Activated CD8-positive, alpha-beta memory T cell treated with anti-CD3 and anti-CD28 coated beads, Interleukin-2, amount 50 U/mL, for 1 hour (primary cell): ENCODE measurements around the gene SHISA5.

Experiments
- DNase-seq: peaks from one replicate; pipeline ENCODE4 v3.0.0-alpha.2; 2020; ENCODE audit errors: extremely low read depth

The SHISA5 gene

DNA sequence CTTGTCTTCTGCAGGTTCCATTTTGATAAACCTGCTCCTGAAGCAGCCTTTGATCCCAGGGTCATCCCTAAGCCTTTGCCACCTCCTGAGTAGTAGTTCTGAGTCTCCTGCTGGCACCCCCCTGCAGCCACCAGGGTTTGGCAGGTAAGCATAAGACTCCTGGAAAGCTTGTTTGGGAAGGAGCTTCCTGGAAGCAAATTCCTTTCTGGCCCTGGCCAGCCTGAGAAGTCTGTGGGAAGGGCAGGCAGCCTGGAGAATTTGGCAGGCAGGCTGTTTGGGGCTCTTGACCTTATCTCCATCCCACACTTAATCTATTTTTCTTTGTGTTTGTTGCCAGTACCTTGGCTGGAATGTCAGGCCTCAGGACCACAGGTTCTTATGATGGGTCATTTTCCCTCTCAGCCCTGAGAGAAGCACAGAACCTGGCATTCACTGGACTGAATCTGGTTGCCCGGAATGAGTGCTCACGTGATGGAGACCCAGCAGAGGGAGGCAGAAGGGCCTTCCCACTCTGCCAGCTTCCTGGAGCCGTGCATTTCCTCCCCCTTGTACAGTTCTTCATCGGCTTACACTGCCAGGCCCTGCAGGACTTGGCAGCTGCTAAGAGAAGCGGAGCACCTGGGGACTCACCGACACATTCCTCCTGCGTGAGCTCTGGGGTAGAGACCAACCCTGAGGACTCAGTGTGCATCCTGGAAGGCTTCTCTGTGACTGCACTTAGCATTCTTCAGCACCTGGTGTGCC, 44.0 kb downstream of the SHISA5 start:
- DNase-seq = no peak

DNA sequence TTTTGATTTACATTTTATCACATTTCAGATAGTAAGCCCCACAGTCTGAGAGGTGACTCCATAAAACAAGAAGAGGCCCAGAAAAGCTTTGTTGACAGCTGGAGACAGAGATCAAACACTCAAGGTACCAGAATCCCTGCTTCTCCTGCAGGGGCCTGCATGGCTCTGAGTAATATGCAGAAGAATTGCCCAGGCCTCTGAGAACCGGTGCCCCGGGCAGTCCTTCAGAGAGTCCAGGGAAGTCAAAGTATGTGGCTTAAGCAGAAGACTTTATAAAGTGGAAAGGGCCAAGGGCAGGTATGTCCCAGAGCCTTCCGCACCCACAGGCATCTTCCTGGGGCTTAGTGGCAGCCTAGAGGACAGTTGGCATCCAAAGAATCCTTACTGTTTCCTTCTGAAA, 44.6 kb downstream of the SHISA5 start:
- no peak for DNase-seq

- DNase-seq = no peak
Observed at GRCh38 chr3:48456456-48456855, 47.5 kb downstream of the SHISA5 start.

GRCh38 chr3:48451270-48451669, 52.7 kb downstream of the SHISA5 start:
- no peak for DNase-seq

- DNase-seq = peak; percentile 50
Observed at GRCh38 chr3:48446425-48447193, 57.4 kb downstream of the SHISA5 start, which contains the start of gene ATRIP. ATRIP (plus strand) TSS chr3:48446737; CDS start chr3:48446846, 109 bp downstream.

DNA sequence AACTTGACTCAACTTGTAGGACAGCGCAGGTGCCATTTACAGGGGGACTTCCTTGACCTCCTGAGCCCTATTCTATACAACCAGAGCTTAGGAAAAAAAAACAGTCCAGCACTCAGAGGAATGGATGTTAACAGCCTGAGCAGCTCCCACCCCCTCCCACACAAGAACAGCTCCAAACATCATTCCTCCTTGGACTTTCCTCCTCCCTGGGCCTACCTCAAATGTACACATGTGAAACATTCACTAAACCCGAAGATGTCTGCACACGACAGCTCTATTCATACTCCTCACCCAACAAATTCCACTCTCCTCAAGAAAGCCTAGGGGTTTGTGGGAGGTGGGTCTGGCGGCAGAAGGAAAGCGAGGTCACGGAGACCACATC, 57.9 kb downstream of the SHISA5 start:
- no peak for DNase-seq

GRCh38 chr3:48445277-48445882, 58.6 kb downstream of the SHISA5 start:
- DNase-seq = no peak

DNA sequence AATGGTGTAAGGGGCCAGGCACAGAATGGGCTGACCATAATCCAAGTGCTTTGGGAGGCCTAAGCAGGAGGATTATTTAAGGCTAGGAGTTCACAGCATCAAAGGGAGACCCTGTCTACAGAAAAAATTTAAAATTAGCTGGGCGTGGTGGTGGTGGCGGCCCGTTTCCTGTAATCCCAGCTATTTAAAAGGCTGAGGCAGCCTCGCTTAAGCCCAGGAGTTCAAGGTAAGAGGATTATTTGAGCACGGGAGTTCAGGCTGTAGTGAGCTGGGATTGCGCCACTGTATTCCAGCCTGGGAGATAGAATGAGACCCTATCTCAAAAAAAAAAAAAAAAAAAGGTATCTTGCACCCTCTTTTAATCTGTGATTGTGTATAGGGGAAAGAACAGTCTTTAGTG, 62.0 kb downstream of the SHISA5 start:
- no peak for DNase-seq

DNA sequence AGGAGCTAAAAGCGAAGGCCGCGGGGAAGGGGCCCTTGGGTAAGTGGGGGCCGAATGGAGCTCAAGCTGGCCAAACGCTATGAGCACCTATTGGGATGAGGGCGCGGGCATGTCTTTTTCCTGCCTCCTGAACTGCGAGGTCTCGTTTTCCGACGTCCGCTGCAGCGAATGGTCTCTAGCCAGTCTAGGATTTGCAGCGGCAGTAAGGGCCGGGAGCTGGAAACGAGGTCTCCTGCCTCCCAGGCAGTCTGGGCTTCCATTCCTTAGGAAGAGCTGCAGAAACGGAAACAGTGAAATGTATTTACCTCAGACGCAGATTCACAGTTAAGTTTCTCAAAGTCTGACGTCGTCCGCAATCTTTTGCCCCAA, 63.4 kb downstream of the SHISA5 start:
- DNase-seq = no peak

DNA sequence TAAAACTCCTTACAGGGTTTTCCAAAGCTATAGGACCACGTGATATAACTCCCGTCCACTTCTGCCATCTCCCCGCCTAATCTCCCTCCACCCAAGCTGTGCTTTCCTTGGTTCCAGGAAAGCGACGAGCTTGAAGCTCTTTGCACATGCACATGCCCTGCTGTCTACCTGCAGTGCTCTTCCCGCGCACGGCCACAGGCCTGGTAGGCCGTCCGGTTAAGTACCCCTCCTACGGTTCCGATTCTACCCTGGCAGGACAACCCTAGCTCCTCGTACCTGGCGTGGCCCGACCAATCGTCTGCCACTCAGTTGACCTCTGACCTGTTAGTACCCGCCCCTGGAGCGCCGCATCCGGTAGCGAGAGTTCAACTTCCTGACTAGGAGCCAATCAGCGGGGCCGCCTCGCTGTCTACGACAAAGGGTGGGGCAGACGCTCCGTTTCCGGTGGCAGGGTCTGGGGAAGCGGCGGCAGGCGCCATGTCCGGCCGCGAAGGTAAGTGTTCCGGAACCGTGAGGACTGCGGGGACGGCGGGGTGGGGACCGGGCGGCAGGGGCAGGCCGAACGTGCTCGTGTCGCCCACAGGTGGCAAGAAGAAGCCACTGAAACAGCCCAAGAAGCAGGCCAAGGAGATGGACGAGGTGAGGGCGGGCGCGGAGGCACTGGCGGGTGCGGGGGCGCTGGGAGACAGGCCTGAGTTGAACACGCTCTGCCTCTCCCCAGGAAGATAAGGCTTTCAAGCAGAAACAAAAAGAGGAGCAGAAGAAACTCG, 64.0 kb downstream of the SHISA5 start, which contains the start of the genes CCDC51 and TMA7:
Gene CCDC51 (minus strand): TSS at position 300 of the 770 bp plus-strand sequence. CDS start 4,991 bp downstream, outside the sequence.
Gene TMA7 (plus strand): TSS at position 438 of the 770 bp plus-strand sequence. CDS start 40 bp downstream, at position 478.
- DNase-seq = peak; percentile 94

- DNase-seq = no peak
Observed at GRCh38 chr3:48437812-48438211, 66.2 kb downstream of the SHISA5 start.

GRCh38 chr3:48436855-48437254, 67.1 kb downstream of the SHISA5 start:
- DNase-seq = no peak

DNA sequence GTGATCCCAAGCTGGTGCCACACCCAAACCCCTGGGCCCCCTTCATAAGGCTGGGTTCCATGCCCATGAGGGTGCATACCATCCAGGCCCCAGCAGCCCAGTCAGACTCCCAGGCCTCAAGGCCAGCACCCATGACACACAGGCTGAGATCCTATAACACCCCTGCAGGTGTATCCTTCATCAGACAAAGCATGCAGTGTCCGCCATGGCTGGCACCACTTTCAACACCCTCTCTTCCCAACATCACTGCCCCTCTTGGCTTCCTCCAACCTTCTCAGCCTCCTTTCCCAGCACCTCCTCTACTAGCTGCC, 67.5 kb downstream of the SHISA5 start:
- no peak for DNase-seq

DNA sequence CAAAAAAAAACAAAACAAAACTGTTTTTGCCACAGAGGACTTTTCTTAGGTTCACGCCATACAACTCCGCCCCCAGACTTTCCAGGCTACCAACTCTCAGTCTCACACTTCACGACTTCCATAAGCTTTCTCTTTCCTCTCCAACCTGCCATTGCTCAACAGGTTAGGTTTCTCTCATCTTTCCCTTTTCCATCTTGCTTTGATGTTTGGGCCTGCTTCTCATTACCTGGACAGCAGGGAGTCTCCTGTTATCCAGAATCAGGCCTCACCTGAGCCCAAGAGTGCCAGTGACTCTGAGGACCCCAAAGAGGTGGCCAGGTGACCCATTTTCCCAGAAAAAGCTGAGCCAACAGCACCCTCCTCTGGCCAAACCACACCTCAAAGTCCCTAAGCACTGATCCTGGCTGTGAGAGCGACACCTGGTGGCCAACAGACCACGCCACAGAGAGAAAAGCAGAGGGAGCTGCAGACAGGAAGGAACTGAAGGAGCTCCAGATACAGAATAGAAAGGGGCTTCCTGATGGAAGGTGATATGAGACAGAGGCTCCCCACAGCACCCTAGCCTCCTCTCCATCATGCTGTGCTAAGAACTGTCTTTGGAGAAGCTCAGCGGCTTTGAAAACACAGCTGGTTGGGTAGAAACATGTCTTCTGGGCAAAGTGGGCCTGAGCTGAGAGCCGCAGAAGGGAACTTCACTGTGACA, 68.0 kb downstream of the SHISA5 start:
- DNase-seq = peak; percentile 66

- DNase-seq = no peak
Observed at GRCh38 chr3:48435223-48435595, 68.8 kb downstream of the SHISA5 start.

- DNase-seq = no peak
Observed at GRCh38 chr3:48434591-48435222, 69.3 kb downstream of the SHISA5 start.

DNA sequence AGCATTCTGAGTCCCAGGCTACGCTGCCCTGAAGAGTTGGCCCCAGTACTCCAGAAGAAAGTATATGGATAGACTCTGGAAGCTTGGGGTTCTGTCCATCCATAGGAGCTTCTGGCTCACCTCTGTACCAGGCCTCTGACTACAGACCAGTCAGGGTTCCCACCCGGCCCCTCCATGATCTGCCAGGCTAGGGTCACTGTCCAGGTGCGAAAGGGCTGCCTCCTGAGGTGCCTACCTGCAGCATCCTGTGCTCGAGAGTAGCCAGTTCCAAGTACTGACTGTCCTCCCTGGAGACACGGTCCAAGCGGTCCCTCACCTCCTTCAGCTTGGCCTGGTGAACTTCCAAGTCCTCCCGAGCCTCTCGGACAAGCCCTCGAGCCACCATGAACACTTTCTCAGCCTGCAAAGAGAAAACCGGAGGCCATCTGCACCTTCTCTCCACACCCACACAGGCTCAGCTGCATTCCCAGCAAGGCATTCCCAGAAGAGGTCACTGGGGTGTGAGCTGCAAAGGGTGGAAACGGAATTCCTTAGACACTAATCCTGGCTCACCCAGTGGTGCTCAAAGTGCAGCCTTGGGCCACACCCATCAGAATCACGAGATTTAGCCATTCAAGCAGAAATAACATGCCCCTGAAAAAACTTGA, 70.4 kb downstream of the SHISA5 start:
- no peak for DNase-seq

GRCh38 chr3:48432411-48433371, 71.3 kb downstream of the SHISA5 start:
- no peak for DNase-seq
